ENCODE measurements around the gene AKAP3.

DNA sequence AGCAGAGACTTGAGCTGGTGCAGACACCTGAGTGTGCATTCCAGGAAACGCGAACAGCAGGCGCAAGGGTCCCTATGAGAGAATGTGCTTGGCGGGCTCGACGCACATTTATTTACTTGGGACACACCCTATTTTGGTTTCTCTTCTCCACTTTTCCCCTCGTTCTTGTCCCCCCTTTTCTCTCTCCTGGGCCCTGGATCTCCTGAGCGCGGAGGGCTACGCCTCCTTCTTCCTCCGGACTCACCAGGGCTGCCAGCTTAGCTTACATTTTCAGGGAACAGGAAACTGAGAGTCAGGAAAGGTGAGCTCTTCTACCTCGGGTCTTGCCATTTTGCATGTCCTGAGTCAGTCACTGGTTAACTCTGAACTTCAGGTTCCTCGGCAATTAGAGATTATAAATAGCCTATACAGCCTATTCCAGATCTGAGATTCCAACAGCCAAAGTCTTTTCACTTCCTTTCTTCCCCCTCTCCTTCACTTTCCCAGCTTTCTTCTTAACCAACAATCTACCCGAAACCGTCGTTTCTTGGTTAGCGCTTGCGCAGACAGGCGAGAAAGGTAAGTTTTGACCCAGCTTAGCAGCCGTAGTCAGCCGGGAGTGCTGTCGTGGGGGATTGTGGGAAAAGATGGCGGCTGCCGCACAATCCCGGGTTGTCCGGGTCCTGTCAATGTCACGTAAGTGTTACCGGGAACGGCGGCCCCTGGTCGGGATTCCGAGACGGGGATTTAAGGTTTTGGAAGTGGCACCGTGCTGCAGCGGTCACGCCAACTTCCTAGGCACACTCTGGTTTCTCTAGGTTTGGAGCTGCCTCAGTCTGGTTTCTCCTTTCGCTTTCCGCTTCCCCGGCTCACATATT is at the start of gene AKAP3, which contains the start of gene NDUFA9:
- peak; percentile 95 for TF ChIP-seq POLR2A (IDR thresholded peaks at IDR 0.05; ENCODE audit: low read depth, low read length)
- TF ChIP-seq TCF3 (IDR thresholded peaks at IDR 0.05; ENCODE audit: borderline replicate concordance, insufficient read depth, low read depth, low read length): peak; percentile 51; the same call in 1 of the 2 replicates
- TF ChIP-seq, protein P1, sequence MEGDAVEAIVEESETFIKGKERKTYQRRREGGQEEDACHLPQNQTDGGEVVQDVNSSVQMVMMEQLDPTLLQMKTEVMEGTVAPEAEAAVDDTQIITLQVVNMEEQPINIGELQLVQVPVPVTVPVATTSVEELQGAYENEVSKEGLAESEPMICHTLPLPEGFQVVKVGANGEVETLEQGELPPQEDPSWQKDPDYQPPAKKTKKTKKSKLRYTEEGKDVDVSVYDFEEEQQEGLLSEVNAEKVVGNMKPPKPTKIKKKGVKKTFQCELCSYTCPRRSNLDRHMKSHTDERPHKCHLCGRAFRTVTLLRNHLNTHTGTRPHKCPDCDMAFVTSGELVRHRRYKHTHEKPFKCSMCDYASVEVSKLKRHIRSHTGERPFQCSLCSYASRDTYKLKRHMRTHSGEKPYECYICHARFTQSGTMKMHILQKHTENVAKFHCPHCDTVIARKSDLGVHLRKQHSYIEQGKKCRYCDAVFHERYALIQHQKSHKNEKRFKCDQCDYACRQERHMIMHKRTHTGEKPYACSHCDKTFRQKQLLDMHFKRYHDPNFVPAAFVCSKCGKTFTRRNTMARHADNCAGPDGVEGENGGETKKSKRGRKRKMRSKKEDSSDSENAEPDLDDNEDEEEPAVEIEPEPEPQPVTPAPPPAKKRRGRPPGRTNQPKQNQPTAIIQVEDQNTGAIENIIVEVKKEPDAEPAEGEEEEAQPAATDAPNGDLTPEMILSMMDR (IDR thresholded peaks at IDR 0.05 in 2 of 3, conservative IDR thresholded peaks at IDR 0.05 in 1 of 3; ENCODE audit: control insufficient read depth in 2 of 3, extremely low read depth in 1 of 3, insufficient read depth in 1 of 3, low read depth in 3 of 3, low read length in 3 of 3): no peak
- TF ChIP-seq KLF5 (IDR thresholded peaks at IDR 0.05; ENCODE audit: partially characterized antibody): peak; percentile 30
- TF ChIP-seq, protein P2, sequence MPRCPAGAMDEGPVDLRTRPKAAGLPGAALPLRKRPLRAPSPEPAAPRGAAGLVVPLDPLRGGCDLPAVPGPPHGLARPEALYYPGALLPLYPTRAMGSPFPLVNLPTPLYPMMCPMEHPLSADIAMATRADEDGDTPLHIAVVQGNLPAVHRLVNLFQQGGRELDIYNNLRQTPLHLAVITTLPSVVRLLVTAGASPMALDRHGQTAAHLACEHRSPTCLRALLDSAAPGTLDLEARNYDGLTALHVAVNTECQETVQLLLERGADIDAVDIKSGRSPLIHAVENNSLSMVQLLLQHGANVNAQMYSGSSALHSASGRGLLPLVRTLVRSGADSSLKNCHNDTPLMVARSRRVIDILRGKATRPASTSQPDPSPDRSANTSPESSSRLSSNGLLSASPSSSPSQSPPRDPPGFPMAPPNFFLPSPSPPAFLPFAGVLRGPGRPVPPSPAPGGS (IDR thresholded peaks at IDR 0.05; ENCODE audit: borderline replicate concordance, insufficient read depth, low read depth, low read length, poor library complexity, severe bottlenecking): no peak
- peak; percentile 72 for TF ChIP-seq NBN (IDR thresholded peaks at IDR 0.05)
